Keratinocyte (primary cell): ENCODE measurements around the gene WFDC2.

Experiments
- EZH2 ChIP-seq: IDR thresholded peaks from one replicate; pipeline ENCODE4 v1.6.1; 2012; ENCODE audit warnings: inconsistent platforms, mild to moderate bottlenecking, low read length, moderate library complexity
- TF ChIP-seq, protein P1 (sequence below), 3 experiments: IDR thresholded peaks in 1 of 3; conservative IDR thresholded peaks in 1 of 3; optimal IDR thresholded peaks in 1 of 3; 2 replicates in 2 of 3; 3 replicates in 1 of 3; pipeline versions ENCODE3 to v1.5.1; 2011; ENCODE audit warnings: low read length in 3 of 3, mild to moderate bottlenecking in 3 of 3, moderate library complexity in 2 of 3, control low read depth in 1 of 3, inconsistent platforms in 1 of 3; ENCODE audit not compliant: insufficient read depth in 2 of 3; ENCODE audit errors: extremely low read depth in 1 of 3

DNA sequence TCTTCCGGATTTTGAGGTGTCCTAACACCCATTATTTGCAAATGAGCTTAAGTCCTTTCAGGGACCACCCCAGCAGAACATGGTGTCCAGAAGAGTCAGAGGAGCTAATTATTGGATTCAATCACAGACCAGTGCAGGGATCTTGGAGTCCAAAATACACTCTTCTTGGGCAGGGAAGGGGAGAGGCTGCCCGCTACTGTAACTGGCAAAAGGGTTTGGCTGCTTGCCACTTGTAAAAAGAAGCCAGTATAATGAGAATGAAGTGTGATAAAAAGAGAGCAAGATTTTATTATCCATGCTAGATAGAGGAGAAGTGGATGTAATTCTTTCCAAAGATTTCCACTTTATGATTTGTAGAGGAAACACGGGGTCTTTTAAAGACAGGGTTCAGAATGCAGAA is 26.6 kb downstream of the WFDC2 start:
- TF ChIP-seq, protein P1, sequence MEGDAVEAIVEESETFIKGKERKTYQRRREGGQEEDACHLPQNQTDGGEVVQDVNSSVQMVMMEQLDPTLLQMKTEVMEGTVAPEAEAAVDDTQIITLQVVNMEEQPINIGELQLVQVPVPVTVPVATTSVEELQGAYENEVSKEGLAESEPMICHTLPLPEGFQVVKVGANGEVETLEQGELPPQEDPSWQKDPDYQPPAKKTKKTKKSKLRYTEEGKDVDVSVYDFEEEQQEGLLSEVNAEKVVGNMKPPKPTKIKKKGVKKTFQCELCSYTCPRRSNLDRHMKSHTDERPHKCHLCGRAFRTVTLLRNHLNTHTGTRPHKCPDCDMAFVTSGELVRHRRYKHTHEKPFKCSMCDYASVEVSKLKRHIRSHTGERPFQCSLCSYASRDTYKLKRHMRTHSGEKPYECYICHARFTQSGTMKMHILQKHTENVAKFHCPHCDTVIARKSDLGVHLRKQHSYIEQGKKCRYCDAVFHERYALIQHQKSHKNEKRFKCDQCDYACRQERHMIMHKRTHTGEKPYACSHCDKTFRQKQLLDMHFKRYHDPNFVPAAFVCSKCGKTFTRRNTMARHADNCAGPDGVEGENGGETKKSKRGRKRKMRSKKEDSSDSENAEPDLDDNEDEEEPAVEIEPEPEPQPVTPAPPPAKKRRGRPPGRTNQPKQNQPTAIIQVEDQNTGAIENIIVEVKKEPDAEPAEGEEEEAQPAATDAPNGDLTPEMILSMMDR (optimal IDR thresholded peaks at IDR 0.05 in 1 of 3, IDR thresholded peaks at IDR 0.05 in 1 of 3, conservative IDR thresholded peaks at IDR 0.05 in 1 of 3; ENCODE audit: extremely low read depth in 1 of 3, insufficient read depth in 2 of 3, low read length in 3 of 3) = no peak
- TF ChIP-seq EZH2 = no peak
